ENCODE results near the gene PRR33.

GRCh38 chr11:1913271-1914060 is 21.8 kb upstream of the PRR33 start:
- TF ChIP-seq YY1 (IDR thresholded peaks at IDR 0.05; ENCODE audit: insufficient read depth, insufficient read length) (no peak), SUZ12 (IDR thresholded peaks at IDR 0.05; ENCODE audit: extremely low read depth, insufficient read depth, insufficient read length) (no peak), ZNF274 (IDR thresholded peaks at IDR 0.05; ENCODE audit: low read depth, low read length) (no peak)
